M059J (cell line): ENCODE results near the gene TIMP1. TPM values are rescaled to one million over a fixed set of nuclear protein-coding genes. Genes with fewer than 3 reads are reported as not detected.

Experiments
- DNase-seq: peaks from one replicate; pipeline ENCODE4 v3.0.0-alpha.2; 2012; ENCODE audit warnings: low read depth
- total RNA-seq: library from RNA; depleted of rRNA; stranded (reverse); fragments of >200 nt; shearing (Covaris generic); gene quantifications from 2 replicates; pipeline ENCODE4 v1.2.3, GENCODE V29; 2014; rRNA removed

The TIMP1 gene
- 313 and 355 TPM in 2 replicates for total RNA-seq

DNA sequence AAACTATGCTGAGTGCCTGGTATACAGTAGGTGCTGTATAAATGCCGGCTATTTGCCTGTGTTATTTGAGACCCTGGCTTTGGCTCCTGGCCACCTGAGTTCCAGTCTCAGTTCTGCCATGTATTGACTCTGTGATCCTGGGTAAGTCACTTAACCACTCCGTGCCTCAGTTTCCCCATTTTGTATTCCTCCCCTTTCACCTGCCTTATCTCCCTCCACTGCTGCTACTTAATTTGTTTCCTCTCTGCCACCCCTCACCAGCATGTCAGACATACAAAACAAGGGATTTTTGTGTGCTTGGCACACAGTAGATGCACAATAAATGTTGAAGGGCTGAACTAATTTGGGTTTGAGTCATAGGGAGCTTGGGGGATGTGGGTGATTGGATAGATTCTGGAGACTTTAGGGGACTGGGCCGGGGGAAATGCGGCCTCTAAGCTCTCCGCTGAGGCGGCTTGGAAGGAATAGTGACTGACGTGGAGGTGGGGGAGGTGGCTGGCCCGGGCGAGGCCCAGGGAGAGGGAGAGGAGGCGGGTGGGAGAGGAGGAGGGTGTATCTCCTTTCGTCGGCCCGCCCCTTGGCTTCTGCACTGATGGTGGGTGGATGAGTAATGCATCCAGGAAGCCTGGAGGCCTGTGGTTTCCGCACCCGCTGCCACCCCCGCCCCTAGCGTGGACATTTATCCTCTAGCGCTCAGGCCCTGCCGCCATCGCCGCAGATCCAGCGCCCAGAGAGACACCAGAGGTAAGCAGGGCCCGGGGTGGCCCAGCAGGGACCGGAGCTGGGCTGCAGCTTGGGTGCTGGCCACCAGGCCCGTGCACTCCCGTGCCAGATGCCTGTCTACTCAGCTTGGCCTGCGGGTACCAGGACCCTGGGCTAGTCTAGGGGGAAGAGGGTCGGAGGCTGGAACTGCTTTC is at the start of gene TIMP1:
Gene TIMP1, plus strand, starts transcription at position 706 of the 917 bp plus-strand sequence. CDS start 980 bp downstream, outside the sequence.
- peak; percentile 95 for DNase-seq

GRCh38 chrX:47539860-47540259 is 42.4 kb upstream of the TIMP1 start:
- DNase-seq, result no peak

DNA sequence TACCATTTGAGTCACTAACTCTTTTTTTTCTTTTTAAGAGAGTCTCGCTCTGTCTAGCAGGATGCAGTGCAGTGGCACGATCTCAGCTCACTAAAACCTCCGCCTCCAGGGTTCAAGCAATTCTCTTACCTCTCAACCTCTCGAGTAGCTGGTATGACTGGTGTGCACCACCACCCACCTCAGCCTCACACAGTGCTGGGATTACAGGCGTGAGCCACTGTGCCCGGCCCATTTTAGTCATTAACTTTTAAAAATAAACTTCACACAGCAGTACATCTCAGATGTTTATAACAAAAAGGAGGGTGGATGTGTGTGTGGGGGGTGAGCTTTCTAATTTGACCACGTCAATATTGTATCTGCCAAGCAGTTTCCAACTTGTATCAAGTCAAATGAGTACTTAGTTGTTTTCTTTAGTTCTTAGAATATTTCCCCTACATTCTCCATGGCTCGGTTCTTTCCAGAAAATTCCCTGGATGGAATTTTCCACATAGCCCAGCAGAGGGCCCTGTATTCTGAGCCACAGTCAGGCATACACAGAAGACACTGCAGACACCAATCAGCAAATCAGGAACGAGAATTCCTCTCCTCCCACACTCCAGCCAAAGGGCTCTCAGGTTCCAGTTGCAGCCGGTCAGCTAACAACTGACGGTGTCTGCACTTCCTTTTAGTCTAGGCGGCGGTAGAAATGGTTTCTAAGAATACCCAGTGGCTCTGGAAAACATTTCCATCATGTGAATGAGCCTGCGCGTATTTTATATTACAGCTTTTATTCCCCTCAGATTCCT is 41.3 kb upstream of the TIMP1 start:
- peak; percentile 92 for DNase-seq

- no peak for DNase-seq
Measured at GRCh38 chrX:47543496-47543895, 38.7 kb upstream of the TIMP1 start.

DNA sequence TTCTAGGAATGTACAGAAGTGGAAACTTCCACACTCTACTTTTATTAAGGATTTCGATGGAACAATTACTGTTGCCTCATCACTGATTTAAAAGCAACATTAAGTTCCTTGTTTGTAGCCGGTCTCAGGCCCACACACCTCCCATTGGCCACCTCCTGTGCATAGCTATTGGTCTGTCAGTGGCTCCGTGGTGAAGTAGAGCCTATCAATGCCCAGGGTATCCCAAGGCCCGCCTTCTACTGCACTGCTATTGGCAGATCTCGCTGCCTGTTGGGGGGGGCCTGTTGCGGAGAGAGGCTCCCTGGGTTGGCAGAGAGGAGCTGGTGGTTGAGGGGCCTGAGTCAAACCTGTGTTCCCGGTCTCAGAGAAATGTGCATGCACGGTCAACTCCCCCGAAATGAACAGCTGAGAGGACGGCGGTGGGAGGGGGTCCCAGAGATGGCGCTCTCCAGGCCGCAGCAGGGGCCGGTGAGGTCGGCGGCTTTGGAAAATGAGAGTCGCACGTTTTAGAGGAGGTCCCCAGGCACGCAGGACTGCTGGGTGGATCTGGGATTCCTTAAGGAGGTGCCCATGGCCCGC is 26.1 kb upstream of the TIMP1 start:
- peak; percentile 92 for DNase-seq

GRCh38 chrX:47558436-47558835 is 23.8 kb upstream of the TIMP1 start:
- DNase-seq, result no peak

DNA sequence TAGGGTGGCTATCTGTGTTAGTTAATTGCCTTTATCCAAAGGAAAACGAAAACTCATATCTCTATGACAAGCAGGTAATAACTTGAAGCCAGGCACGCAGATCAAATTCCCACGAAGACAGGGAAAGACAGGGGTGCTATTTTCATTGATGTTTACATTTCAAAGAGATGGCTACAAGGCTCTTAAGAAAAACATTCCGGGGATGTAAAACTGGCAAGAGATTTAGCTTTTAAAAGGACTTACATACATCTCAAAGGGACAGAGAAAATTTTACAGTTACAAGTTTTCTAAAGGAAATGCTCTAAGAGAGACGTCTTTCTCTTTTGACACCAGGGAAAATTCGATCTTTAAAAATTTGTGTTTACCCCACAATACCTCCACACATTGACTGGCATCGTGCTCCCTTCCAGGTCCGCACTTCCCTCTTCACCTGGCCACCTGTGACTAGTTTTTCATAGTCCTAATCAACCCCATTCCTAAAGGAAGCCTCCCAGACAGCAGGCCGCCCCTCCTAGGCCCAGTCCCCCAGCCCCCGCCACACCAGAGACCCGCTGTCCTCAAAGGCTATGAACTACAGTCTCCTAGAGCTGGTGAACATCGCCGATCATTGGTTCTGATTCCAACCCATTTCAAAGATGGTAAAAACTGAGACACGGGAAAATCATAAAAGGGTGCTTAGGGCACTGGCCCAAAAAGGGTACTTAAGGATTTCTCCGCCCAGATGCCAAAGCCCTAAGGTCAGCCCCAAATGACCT is 21.9 kb upstream of the TIMP1 start:
- no peak for DNase-seq

GRCh38 chrX:47560934-47561658 is 21.1 kb upstream of the TIMP1 start, which contains the start of gene ARAF:
Gene ARAF (plus strand): TSS chrX:47561205. CDS start chrX:47562968, 1,763 bp downstream.
- DNase-seq, result peak; percentile 100

DNA sequence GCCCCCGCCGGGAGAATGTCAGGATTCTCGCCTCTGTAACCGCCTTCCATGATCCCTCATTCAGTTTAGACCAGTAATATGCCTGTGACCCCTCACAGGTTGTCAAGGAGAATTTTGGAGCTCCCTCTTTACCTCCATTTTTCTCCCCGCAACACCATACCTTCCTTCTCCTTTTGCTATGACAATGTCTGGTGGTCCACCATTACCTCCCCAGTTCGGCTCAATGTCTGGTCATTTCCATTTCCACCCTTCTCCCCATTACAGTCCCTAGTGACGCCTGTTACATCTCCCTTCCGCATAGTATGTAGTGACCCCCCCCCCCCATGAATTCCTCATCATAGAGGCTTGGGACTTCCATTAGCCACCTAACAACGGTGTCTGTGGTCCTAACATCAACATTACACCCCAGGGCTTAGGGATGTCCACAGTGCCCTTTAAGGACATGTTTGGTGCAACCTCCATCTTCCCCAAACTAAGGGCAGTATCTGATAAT is 20.5 kb upstream of the TIMP1 start:
- no peak for DNase-seq

GRCh38 chrX:47562615-47563243 is 19.5 kb upstream of the TIMP1 start:
- DNase-seq, result no peak

GRCh38 chrX:47563801-47564315 is 18.4 kb upstream of the TIMP1 start:
- DNase-seq, result no peak

DNA sequence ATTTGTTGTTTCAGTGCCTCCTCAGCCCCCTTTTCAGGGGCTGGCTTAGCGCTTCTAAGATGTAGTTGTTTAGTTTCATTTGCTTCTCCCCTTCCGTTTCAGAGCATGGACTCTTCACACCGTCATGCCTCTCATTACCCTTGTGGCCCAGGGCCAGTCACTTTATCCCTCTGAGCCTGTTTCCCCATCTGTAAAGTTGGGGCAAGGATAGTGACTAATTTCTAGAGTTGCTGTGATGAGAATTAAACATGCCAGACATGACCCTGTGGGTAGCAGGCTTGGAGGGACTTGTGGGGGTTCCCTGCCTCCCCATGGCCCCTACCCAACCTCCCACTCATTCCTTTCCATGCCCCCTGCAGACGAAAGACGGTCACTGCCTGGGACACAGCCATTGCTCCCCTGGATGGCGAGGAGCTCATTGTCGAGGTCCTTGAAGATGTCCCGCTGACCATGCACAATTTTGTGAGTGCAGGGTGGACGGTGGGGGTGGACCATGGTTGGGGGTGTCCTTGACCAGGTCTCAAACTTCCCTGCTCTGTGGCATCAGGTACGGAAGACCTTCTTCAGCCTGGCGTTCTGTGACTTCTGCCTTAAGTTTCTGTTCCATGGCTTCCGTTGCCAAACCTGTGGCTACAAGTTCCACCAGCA is 17.7 kb upstream of the TIMP1 start:
- no peak for DNase-seq

- no peak for DNase-seq
Measured at GRCh38 chrX:47566841-47567240, 15.4 kb upstream of the TIMP1 start.

DNA sequence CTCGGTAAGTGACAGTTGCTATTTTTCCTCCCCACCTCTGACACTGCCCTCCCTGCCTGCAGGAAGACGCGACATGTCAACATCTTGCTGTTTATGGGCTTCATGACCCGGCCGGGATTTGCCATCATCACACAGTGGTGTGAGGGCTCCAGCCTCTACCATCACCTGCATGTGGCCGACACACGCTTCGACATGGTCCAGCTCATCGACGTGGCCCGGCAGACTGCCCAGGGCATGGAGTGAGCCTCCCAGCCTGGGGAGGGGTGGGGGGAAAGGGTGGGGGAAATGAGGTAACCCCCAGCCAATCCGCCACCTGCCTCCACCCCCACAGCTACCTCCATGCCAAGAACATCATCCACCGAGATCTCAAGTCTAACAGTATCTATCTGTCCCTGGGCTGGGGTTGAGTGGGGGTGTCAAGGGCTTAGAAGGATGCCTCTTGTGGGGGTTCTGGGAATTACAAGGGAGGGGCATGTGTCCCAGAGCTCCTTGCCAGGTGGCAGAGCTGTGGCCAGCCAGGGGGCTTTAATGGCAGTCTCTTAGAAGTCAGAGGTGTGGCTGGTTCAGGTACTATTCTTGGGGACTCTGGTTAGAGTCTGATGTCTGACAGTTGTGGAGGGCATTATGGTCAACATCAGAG is 13.5 kb upstream of the TIMP1 start:
- DNase-seq, result peak; percentile 33

GRCh38 chrX:47570794-47571193 is 11.4 kb upstream of the TIMP1 start:
- DNase-seq, result no peak

DNA sequence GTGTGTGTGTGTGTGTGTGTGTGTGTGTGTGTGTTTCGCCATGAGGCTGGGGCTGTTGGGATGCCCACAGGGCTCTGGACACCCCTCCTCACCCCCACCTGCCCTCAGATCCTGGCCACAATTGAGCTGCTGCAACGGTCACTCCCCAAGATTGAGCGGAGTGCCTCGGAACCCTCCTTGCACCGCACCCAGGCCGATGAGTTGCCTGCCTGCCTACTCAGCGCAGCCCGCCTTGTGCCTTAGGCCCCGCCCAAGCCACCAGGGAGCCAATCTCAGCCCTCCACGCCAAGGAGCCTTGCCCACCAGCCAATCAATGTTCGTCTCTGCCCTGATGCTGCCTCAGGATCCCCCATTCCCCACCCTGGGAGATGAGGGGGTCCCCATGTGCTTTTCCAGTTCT is 11.0 kb upstream of the TIMP1 start:
- DNase-seq, result no peak

DNA sequence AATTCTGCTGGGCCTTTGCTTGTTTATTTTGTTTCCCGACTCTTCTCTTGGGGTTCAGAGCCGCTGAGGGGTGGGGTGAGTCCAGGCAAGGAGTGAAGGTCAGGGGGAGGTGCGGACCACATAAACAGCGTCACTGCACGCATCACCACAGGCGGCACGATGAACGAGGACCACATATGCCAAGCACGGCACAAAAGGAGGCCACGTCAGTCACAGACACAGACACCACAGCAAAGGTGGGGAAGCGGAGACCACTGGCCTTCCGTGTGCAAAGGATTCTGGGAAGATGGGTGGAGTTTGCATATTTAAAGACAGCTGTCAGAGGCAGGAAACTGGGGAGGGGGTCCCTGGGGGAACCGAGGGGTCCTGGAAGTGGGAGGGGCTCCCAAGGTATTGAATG is 10.3 kb upstream of the TIMP1 start:
- no peak for DNase-seq

- no peak for DNase-seq
Measured at GRCh38 chrX:47572773-47573340, 9.4 kb upstream of the TIMP1 start.
